ACC112 (cell line): ENCODE results near the gene USP22.
"Not testable (repeated sequence)": the region's sequence is repeated elsewhere in the genome, so short reads cannot be mapped to it uniquely, and the experiment has no call there.

Experiments
- H2AFZ ChIP-seq: fragments of 200-600 bp; sonication (generic); one replicate; pipeline ENCODE4 v1.6.0; 2017; ENCODE audit warnings: antibody characterized with exemption, low read length; ENCODE audit not compliant: unreplicated experiment
- H3K27ac ChIP-seq: fragments of 200-600 bp; sonication (generic); 2 replicates; pipeline ENCODE4 v1.5.1; 2014; ENCODE audit warnings: low read depth, mild to moderate bottlenecking, antibody characterized with exemption, low read length, moderate library complexity
- H3K27me3 ChIP-seq: fragments of 200-600 bp; sonication (generic); 2 replicates; pipeline ENCODE4 v1.6.1; 2014; ENCODE audit warnings: mild to moderate bottlenecking, antibody characterized with exemption, low read length, moderate library complexity, mixed read lengths; ENCODE audit not compliant: insufficient read depth
- H3K36me3 ChIP-seq: fragments of 200-600 bp; sonication (generic); 2 replicates; pipeline ENCODE4 v1.6.1; 2016; ENCODE audit warnings: mild to moderate bottlenecking, antibody characterized with exemption, low read length, moderate library complexity, mixed read lengths; ENCODE audit not compliant: insufficient read depth
- H3K4me1 ChIP-seq: fragments of 200-600 bp; sonication (generic); one replicate; pipeline ENCODE4 v1.6.1; 2016; ENCODE audit warnings: low read length, mixed read lengths; ENCODE audit not compliant: insufficient read depth, unreplicated experiment, control insufficient read depth
- H3K4me3 ChIP-seq: fragments of 200-600 bp; sonication (generic); 2 replicates; pipeline ENCODE4 v1.5.1; 2014; ENCODE audit warnings: mild to moderate bottlenecking, low read depth, low read length
- H3K79me2 ChIP-seq: fragments of 200-600 bp; sonication (generic); one replicate; pipeline ENCODE4 v1.6.0; 2016; ENCODE audit warnings: low read length; ENCODE audit not compliant: control insufficient read depth, unreplicated experiment, insufficient read depth

Gene USP22

GRCh38 chr17:20986767-20987510 is 55.9 kb downstream of the USP22 start:
- Histone ChIP-seq H3K36me3 (no peaks in the 10 kb centered on the region), H3K27me3 (peaks cover 6% of the 10 kb centered on the region), H3K4me3 (no peak overlapping the region), H3K4me1 (no peaks in the 10 kb centered on the region), H3K79me2 (no peaks in the 10 kb centered on the region), H3K27ac (no peak overlapping the region), H2AFZ (no peak overlapping the region)

DNA sequence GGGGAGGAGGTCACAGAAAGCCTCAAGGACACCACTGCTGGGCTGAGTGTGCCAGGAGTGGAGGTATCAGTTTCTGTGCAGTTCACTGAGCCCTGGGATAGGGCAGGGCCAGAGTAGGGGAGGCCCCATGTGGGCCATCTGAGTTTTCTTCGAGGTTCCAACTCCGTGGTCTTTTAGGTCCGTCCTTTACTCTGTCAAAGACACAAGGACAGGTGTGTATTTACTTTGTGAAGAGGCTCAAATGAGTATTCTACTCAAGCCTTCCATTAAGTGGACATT is 59.5 kb downstream of the USP22 start:
- Histone ChIP-seq H3K4me3 (no peak overlapping the region), H3K27me3 (peaks cover 31% of the 10 kb centered on the region), H3K27ac (no peak overlapping the region), H3K79me2 (no peaks in the 10 kb centered on the region), H3K36me3 (no peaks in the 10 kb centered on the region), H2AFZ (no peak overlapping the region), H3K4me1 (no peaks in the 10 kb centered on the region)

GRCh38 chr17:20982589-20983358 is 60.0 kb downstream of the USP22 start:
- no peaks in the 10 kb centered on the region for H3K79me2 ChIP-seq
- no peak overlapping the region for H2AFZ ChIP-seq
- H3K36me3 ChIP-seq, result no peaks in the 10 kb centered on the region
- H3K27me3 ChIP-seq, result peaks cover 31% of the 10 kb centered on the region
- no peak overlapping the region for H3K27ac ChIP-seq
- no peak overlapping the region for H3K4me3 ChIP-seq
- no peaks in the 10 kb centered on the region for H3K4me1 ChIP-seq

- no peak overlapping the region for H3K4me3 ChIP-seq
- peaks cover 43% of the 10 kb centered on the region for H3K27me3 ChIP-seq
- H3K27ac ChIP-seq, result no peak overlapping the region
- no peaks in the 10 kb centered on the region for H3K79me2 ChIP-seq
- H2AFZ ChIP-seq, result no peak overlapping the region
- no peaks in the 10 kb centered on the region for H3K36me3 ChIP-seq
- no peaks in the 10 kb centered on the region for H3K4me1 ChIP-seq
Observed at GRCh38 chr17:20981046-20981920, 61.5 kb downstream of the USP22 start.

DNA sequence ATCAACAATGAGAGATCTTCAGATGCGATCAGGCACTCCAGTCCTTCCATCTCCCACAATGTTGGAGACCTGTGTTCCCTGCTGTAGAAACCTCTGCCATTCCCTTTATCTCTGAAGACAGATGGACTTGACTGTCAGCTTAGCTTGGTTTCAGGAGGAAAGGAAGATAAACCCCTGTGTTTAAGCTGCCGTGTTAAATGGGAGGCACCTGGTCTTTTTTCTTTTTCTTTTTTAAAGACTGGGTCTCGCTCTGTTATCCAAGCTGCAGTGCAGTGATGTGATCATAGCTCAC is 63.1 kb downstream of the USP22 start:
- Histone ChIP-seq H2AFZ (no peak overlapping the region), H3K27me3 (peaks cover 46% of the 10 kb centered on the region), H3K4me1 (no peaks in the 10 kb centered on the region), H3K79me2 (no peaks in the 10 kb centered on the region), H3K36me3 (no peaks in the 10 kb centered on the region), H3K27ac (no peak overlapping the region), H3K4me3 (no peak overlapping the region)

- H3K27ac ChIP-seq, H3K79me2 ChIP-seq, H2AFZ ChIP-seq, H3K4me1 ChIP-seq, H3K36me3 ChIP-seq, H3K4me3 ChIP-seq: not testable (repeated sequence)
- peaks cover 49% of the 10 kb centered on the region for H3K27me3 ChIP-seq
Observed at GRCh38 chr17:20979007-20979791, 63.6 kb downstream of the USP22 start.

GRCh38 chr17:20977609-20978253 is 65.1 kb downstream of the USP22 start:
- H3K36me3 ChIP-seq, H3K4me1 ChIP-seq, H3K79me2 ChIP-seq, H3K4me3 ChIP-seq, H2AFZ ChIP-seq, H3K27ac ChIP-seq: not testable (repeated sequence)
- peaks cover 60% of the 10 kb centered on the region for H3K27me3 ChIP-seq

GRCh38 chr17:20975566-20975965 is 67.2 kb downstream of the USP22 start:
- no peaks in the 10 kb centered on the region for H3K79me2 ChIP-seq

DNA sequence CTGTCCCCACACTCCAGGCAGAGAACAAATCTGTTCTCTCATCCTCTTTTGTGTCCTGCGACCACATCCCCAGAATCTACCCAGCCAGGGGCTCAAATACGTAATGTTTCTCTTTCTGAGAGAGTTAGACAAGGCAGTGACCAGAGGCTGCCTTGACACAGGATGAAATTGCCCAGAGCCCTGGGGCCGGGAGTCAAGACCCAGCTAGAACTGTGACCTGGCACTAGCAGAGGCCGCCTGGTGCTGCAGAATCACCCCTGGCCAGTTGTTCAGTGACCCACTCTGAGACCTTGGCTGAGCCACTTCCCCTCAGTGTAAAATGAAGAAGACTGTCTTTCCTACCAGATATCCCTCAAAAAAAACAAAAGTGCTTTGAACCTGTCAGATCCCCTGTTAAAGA is 72.5 kb downstream of the USP22 start:
- no peaks in the 10 kb centered on the region for H3K36me3 ChIP-seq
- no peaks in the 10 kb centered on the region for H3K79me2 ChIP-seq
- no peak overlapping the region for H2AFZ ChIP-seq
- H3K27me3 ChIP-seq, result peaks cover 22% of the 10 kb centered on the region
- no peak overlapping the region for H3K27ac ChIP-seq
- H3K4me1 ChIP-seq, result no peaks in the 10 kb centered on the region
- H3K4me3 ChIP-seq, result no peak overlapping the region

More at GRCh38 chr17:20975566-20975965, 67.2 kb downstream of the USP22 start:
- no peaks in the 10 kb centered on the region for H3K36me3 ChIP-seq
- H3K4me3 ChIP-seq, result no peak overlapping the region
- H3K4me1 ChIP-seq, result no peaks in the 10 kb centered on the region
- peaks cover 46% of the 10 kb centered on the region for H3K27me3 ChIP-seq
- H2AFZ ChIP-seq, result no peak overlapping the region
- no peak overlapping the region for H3K27ac ChIP-seq
